Measurements from ENCODE around the gene GALNT18.

The GALNT18 gene

DNA sequence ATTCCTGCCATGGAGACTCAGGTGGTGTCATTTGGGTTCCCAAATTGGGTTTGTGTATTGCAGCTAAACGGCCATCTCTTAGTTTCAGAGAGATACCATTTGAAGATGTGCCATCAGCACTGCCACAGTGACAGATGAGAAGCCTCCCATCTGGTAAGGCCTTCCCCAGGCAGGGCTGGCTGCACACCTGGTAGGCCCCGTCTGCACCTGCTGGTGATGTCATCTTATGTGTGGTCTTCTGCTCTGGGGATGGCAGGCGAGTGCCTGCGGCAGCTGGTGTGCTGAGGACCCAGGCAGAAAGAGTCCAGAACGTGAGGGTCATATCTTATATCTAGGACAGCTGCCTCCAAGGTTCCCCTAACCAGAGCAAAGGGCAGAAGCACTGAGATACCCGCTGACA lies 369.4 kb downstream of the GALNT18 start:
- H3K4me3 ChIP-seq (replicated peaks; ENCODE audit: low read depth, low read length) = no peak overlapping the region
- TF ChIP-seq, protein P1, sequence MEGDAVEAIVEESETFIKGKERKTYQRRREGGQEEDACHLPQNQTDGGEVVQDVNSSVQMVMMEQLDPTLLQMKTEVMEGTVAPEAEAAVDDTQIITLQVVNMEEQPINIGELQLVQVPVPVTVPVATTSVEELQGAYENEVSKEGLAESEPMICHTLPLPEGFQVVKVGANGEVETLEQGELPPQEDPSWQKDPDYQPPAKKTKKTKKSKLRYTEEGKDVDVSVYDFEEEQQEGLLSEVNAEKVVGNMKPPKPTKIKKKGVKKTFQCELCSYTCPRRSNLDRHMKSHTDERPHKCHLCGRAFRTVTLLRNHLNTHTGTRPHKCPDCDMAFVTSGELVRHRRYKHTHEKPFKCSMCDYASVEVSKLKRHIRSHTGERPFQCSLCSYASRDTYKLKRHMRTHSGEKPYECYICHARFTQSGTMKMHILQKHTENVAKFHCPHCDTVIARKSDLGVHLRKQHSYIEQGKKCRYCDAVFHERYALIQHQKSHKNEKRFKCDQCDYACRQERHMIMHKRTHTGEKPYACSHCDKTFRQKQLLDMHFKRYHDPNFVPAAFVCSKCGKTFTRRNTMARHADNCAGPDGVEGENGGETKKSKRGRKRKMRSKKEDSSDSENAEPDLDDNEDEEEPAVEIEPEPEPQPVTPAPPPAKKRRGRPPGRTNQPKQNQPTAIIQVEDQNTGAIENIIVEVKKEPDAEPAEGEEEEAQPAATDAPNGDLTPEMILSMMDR (IDR thresholded peaks at IDR 0.05; ENCODE audit: low read depth, low read length, missing control alignments) = no peak
- DNase-seq (ENCODE audit: extremely low read depth, low read depth) = no peak

DNA sequence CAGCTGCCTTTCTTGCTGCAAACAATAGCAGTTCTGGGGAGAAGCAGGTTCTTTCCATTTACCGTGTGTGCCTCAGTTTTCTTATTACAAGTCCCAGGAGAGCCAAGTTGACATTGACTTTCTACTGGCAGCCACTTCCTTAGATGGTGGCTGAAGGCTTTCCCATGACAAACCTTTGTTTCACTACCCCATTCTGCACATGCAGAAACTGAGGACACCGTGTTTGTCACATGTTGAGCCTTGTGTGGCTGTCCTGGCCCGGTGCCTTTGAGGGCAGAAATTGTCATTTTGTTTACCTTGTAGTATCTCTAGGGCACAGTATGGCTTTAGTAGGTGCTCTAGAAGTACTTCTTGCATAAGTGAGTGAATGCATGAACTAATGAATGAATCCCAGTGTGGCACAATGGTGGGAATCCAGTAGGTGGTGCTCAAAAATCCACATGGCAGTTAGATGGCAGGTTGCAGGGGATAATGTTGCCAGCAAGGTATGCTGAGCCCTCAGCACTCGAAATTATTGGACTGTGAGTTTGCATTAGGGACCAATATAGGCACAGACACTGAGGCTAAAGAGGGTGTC lies 370.3 kb downstream of the GALNT18 start:
- H3K4me3 ChIP-seq (replicated peaks; ENCODE audit: low read depth, low read length) = no peak overlapping the region
- TF ChIP-seq, protein P1 (IDR thresholded peaks at IDR 0.05; ENCODE audit: low read depth, low read length, missing control alignments) = no peak
- DNase-seq (ENCODE audit: extremely low read depth, low read depth) = no peak

DNA sequence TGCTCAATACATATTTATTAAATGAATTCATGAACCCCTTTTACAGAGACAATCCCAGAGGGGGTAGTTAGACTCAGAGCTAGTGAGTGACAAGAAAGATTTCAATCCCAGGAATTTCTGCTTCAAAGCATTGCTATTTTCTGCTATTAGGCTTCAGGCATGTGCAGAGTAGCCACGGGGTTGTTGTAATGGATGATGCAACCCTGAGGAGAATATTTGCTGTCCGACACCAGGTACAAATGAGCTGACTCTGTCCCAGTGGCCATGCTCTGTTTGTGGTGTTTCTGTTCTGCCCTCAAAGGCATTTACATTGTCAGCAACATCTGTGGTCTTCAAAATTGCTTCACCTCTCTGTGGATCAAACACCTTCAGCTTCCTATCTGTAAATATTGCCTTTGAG lies 371.3 kb downstream of the GALNT18 start:
- DNase-seq (ENCODE audit: extremely low read depth, low read depth) = no peak
- TF ChIP-seq, protein P1 (IDR thresholded peaks at IDR 0.05; ENCODE audit: low read depth, low read length, missing control alignments) = no peak
- no peak overlapping the region for H3K4me3 ChIP-seq (replicated peaks; ENCODE audit: low read depth, low read length)

DNA sequence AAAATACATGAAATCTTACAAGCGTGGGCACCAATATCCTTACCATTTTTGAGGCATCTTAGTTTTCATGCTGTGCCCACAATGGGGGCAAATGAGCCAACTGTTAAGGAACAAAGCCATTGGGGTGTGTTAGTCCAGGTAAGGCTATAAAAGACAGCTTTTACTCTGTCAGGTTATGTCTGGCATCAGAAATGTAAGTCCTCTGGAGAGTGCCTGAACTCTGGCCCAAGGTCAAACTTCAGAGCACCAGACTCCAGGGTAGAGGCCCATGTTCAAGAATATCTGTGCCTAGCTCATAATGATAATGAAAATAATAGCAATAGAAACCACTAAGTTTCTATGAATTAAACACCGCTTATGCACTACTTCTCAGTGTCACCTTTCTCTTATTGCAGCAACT lies 374.2 kb downstream of the GALNT18 start:
- no peak for DNase-seq (ENCODE audit: extremely low read depth, low read depth)
- H3K4me3 ChIP-seq (replicated peaks; ENCODE audit: low read depth, low read length) = no peak overlapping the region
- TF ChIP-seq, protein P1 (IDR thresholded peaks at IDR 0.05; ENCODE audit: low read depth, low read length, missing control alignments) = no peak

DNA sequence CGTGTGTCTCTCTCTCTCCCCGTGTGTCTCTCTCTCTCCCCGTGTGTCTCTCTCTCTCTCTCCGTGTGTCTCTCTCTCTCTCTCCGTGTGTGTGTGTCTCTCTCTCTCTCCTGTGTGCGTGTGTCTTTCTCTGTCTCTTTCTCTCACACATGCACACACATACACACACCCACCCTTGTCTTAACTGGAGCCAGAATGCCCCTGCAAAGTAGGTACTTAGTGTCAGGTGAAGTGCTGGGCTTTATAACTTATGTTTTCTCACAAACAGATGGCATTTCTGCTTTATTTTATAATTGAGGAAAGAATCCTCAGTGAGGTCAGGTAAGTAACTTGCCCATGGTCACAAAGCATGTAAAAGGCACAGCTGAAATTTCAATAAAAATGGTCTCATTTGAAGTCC lies 374.7 kb downstream of the GALNT18 start:
- TF ChIP-seq, protein P1 (IDR thresholded peaks at IDR 0.05; ENCODE audit: low read depth, low read length, missing control alignments) = no peak
- no peak overlapping the region for H3K4me3 ChIP-seq (replicated peaks; ENCODE audit: low read depth, low read length)
- DNase-seq (ENCODE audit: extremely low read depth, low read depth) = no peak

DNA sequence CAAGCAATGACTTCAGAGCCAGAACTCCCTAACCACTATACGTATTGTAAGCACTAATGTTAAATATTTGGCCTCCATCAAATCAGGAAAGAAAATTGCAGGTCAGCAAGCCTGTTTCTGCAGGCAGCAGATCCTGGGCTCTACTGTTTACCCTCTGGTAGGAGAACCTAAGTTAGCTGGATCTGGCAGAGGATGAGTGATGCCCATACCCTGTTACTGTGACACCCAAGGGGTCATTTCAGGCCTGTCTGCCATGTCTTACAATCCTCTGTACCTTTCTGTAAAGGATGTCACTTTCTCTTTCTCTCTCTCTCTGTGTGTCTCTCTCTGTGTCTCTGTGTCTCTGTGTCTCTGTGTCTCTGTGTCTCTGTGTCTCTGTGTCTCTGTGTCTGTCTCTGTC lies 375.6 kb downstream of the GALNT18 start:
- DNase-seq (ENCODE audit: extremely low read depth, low read depth) = no peak
- TF ChIP-seq, protein P1 (IDR thresholded peaks at IDR 0.05; ENCODE audit: low read depth, low read length, missing control alignments) = no peak
- H3K4me3 ChIP-seq (replicated peaks; ENCODE audit: low read depth, low read length) = no peak overlapping the region

DNA sequence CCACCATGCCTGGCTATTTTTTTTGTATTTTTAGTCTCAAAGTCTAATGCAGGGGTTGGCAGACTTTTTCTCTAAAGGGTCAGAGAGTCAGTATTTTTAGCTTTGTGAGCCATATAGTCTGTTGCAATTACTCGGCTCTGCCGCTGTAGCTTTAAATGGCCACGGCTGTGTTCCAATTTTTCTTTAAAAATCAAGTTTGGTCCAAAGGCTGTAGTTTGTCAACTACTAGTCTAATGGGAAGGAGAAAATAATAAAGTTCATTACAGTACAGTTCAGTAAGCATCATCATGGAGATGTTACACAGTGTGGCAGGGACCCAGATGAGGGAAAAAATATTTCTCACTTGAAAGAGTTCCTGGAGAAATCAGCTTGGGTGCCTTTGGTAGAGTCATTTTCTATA lies 376.4 kb downstream of the GALNT18 start:
- no peak overlapping the region for H3K4me3 ChIP-seq (replicated peaks; ENCODE audit: low read depth, low read length)
- TF ChIP-seq, protein P1 (IDR thresholded peaks at IDR 0.05; ENCODE audit: low read depth, low read length, missing control alignments) = no peak
- DNase-seq (ENCODE audit: extremely low read depth, low read depth) = no peak

Data from HFF-Myc (cell line).